Keratinocyte (primary cell): ENCODE measurements around the gene VSNL1. TPM values are rescaled to one million over a fixed set of nuclear protein-coding genes. Genes with fewer than 3 reads are reported as not detected.

Source experiments
- DNase-seq: peaks from one replicate; pipeline ENCODE4 v3.0.0-alpha.2; 2011; ENCODE audit warnings: low read depth, missing footprints, low spot score
- FAIRE-seq: peaks from 2 replicates; lab custom pipeline; 2011; peaks lifted over from hg19 to GRCh38; lab: Jason Lieb, UNC
- H2AFZ ChIP-seq: 2 replicates; pipeline ENCODE4 v1.6.0; 2012; ENCODE audit warnings: low read length, control low read depth, inconsistent platforms; ENCODE audit not compliant: control insufficient read depth
- H3K27ac ChIP-seq: 2 replicates; pipeline ENCODE4 v1.5.1; 2011; ENCODE audit warnings: low read length; ENCODE audit not compliant: control insufficient read depth, insufficient read depth
- H3K27me3 ChIP-seq: 3 replicates; pipeline ENCODE4 v1.6.0; 2011; ENCODE audit warnings: low read length; ENCODE audit not compliant: control insufficient read depth, insufficient read depth; ENCODE audit errors: extremely low read depth
- H3K36me3 ChIP-seq, 2 experiments: 2 replicates in 1 of 2; 3 replicates in 1 of 2; pipeline ENCODE4 v1.5.1; 2011; ENCODE audit warnings: low read length in 2 of 2, mild to moderate bottlenecking in 1 of 2; ENCODE audit not compliant: control insufficient read depth in 2 of 2, insufficient read depth in 2 of 2; ENCODE audit errors: extremely low read depth in 1 of 2
- H3K4me1 ChIP-seq: 3 replicates; pipeline ENCODE4 v1.5.1; 2011; ENCODE audit warnings: low read length; ENCODE audit not compliant: control insufficient read depth, insufficient read depth; ENCODE audit errors: extremely low read depth
- H3K4me2 ChIP-seq: 3 replicates; pipeline ENCODE4 v1.6.0; 2011; ENCODE audit warnings: low read depth, low read length; ENCODE audit not compliant: control insufficient read depth, insufficient read depth; ENCODE audit errors: extremely low read depth
- H3K4me3 ChIP-seq, 3 experiments: fragments of 200-600 bp in 1 of 3; sonication (generic) in 1 of 3; 2 replicates in 2 of 3; 3 replicates in 1 of 3; pipeline ENCODE4 v1.5.1; 2011 to 2016; ENCODE audit warnings: low read length in 3 of 3, mild to moderate bottlenecking in 3 of 3, control low read depth in 2 of 3, inconsistent platforms in 1 of 3, low read depth in 1 of 3, mixed read lengths in 1 of 3, mixed run types in 1 of 3, moderate library complexity in 1 of 3; ENCODE audit not compliant: control insufficient read depth in 2 of 3, insufficient read depth in 2 of 3; ENCODE audit errors: extremely low read depth in 1 of 3
- H3K79me2 ChIP-seq: 2 replicates; pipeline ENCODE4 v1.6.0; 2012; ENCODE audit warnings: low read length; ENCODE audit not compliant: control insufficient read depth, insufficient read depth
- H3K9ac ChIP-seq: 3 replicates; pipeline ENCODE4 v1.6.0; 2011; ENCODE audit warnings: low read length; ENCODE audit not compliant: control insufficient read depth, insufficient read depth; ENCODE audit errors: extremely low read depth
- H3K9me1 ChIP-seq: 3 replicates; pipeline ENCODE4 v1.6.0; 2011; ENCODE audit warnings: low read length; ENCODE audit not compliant: control insufficient read depth, insufficient read depth; ENCODE audit errors: extremely low read depth
- H3K9me3 ChIP-seq: 2 replicates; pipeline ENCODE4 v1.5.1; 2012; ENCODE audit warnings: low read depth, low read length; ENCODE audit not compliant: control insufficient read depth
- H4K20me1 ChIP-seq: 3 replicates; pipeline ENCODE4 v1.6.0; 2011; ENCODE audit warnings: low read length; ENCODE audit not compliant: control insufficient read depth, insufficient read depth; ENCODE audit errors: extremely low read depth
- EZH2 ChIP-seq: IDR thresholded peaks from one replicate; pipeline ENCODE4 v1.6.1; 2012; ENCODE audit warnings: inconsistent platforms, mild to moderate bottlenecking, low read length, moderate library complexity
- dilution Hi-C: fragments of 300-500 bp; cut with MboI; formaldehyde crosslinking; loops from one replicate; pipeline ENCODE4 v1.7.0; 2020; ENCODE audit warnings: low sequenced_read_pairs; ENCODE audit not compliant: extremely low pct_ligation_motif_present
- polyA plus RNA-seq, 5 experiments: library from polyadenylated mRNA; depleted of rRNA in 3 of 5; stranded (reverse) in 3 of 5; stranded (forward) in 1 of 5; unstranded in 1 of 5; fragments of >200 nt; gene quantifications; 1 replicate in 1 of 5; 2 replicates in 3 of 5; 3 replicates in 1 of 5; pipeline versions ENCODE4 v1.2.1 to v1.2.3, GENCODE V29; 2011 to 2012; ENCODE audit warnings: missing spikeins in 2 of 5, low read depth in 1 of 5, low replicate concordance in 1 of 5
- TF ChIP-seq, protein P1 (sequence below), 3 experiments: IDR thresholded peaks in 1 of 3; conservative IDR thresholded peaks in 1 of 3; optimal IDR thresholded peaks in 1 of 3; 2 replicates in 2 of 3; 3 replicates in 1 of 3; pipeline versions ENCODE3 to v1.5.1; 2011; ENCODE audit warnings: low read length in 3 of 3, mild to moderate bottlenecking in 3 of 3, moderate library complexity in 2 of 3, control low read depth in 1 of 3, inconsistent platforms in 1 of 3; ENCODE audit not compliant: insufficient read depth in 2 of 3; ENCODE audit errors: extremely low read depth in 1 of 3

VSNL1 gene
- polyA plus RNA-seq, 1 donor (not counting 4 experiments of a cell fraction or from before 2014, with no cell fraction given) = 32.1 TPM

DNA sequence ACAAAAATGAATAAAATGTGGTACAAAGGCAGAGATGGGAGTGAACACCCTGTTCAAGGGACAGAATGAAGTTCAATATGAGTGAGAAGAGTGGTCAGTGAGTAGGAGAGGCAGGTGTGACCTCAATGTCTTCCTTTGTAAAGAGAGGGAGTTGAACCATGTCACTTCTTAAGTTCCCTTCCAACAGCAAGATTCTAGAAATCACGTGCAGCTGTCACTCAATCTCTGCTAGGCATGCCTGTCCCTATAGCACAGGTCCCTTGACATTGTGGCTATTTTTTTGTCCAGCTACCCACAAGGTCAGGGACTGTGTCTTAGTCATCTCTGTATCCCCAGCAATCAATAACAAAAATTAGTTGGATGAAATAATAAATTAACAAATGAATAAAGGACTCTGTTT, 66.9 kb downstream of the VSNL1 start:
- Histone ChIP-seq H4K20me1 (no peaks in the 10 kb centered on the region), H3K9me1 (no peaks in the 10 kb centered on the region), H3K79me2 (no peaks in the 10 kb centered on the region), H3K36me3 (no peaks in the 10 kb centered on the region), H3K4me3 (no peak overlapping the region), H3K27ac (no peak overlapping the region), H3K4me1 (no peaks in the 10 kb centered on the region), H3K9me3 (no peaks in the 10 kb centered on the region), H3K27me3 (no peaks in the 10 kb centered on the region), H3K9ac (no peak overlapping the region), H3K4me2 (no peak overlapping the region), H2AFZ (no peak overlapping the region)
- TF ChIP-seq EZH2 = no peak
- TF ChIP-seq, protein P1, sequence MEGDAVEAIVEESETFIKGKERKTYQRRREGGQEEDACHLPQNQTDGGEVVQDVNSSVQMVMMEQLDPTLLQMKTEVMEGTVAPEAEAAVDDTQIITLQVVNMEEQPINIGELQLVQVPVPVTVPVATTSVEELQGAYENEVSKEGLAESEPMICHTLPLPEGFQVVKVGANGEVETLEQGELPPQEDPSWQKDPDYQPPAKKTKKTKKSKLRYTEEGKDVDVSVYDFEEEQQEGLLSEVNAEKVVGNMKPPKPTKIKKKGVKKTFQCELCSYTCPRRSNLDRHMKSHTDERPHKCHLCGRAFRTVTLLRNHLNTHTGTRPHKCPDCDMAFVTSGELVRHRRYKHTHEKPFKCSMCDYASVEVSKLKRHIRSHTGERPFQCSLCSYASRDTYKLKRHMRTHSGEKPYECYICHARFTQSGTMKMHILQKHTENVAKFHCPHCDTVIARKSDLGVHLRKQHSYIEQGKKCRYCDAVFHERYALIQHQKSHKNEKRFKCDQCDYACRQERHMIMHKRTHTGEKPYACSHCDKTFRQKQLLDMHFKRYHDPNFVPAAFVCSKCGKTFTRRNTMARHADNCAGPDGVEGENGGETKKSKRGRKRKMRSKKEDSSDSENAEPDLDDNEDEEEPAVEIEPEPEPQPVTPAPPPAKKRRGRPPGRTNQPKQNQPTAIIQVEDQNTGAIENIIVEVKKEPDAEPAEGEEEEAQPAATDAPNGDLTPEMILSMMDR (optimal IDR thresholded peaks at IDR 0.05 in 1 of 3, IDR thresholded peaks at IDR 0.05 in 1 of 3, conservative IDR thresholded peaks at IDR 0.05 in 1 of 3; ENCODE audit: extremely low read depth in 1 of 3, insufficient read depth in 2 of 3, low read length in 3 of 3) = no peak
- DNase-seq = no peak
- dilution Hi-C loops = no loop called here
- no peak for FAIRE-seq

DNA sequence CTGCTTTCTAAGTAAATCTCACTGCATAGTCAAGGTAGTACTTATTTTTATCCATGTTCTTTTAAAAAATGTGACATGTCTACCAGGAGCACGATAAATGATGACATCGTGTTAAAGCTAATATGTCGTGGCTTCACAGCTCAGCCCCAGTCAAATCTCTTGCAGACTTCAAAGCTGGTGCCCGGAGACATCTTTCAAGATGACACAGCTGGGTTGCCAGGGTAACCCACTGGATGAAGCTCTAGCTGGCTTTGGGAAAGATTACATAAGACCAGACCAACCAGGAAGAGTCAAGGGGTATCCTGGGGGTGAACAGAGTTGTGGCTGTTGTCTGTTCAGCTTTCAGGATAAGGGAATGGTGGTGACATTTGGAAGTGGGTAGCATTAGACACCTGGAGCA, 67.8 kb downstream of the VSNL1 start:
- dilution Hi-C loops = no loop called here
- H3K9me1 ChIP-seq = no peaks in the 10 kb centered on the region
- no peaks in the 10 kb centered on the region for H3K79me2 ChIP-seq
- no peaks in the 10 kb centered on the region for H4K20me1 ChIP-seq
- FAIRE-seq = no peak
- no peaks in the 10 kb centered on the region for H3K9me3 ChIP-seq
- H3K4me3 ChIP-seq = no peak overlapping the region
- H3K4me1 ChIP-seq = no peaks in the 10 kb centered on the region
- no peak overlapping the region for H2AFZ ChIP-seq
- H3K36me3 ChIP-seq = no peaks in the 10 kb centered on the region
- H3K9ac ChIP-seq = no peak overlapping the region
- no peak for DNase-seq
- H3K27ac ChIP-seq = no peak overlapping the region
- H3K27me3 ChIP-seq = no peaks in the 10 kb centered on the region
- H3K4me2 ChIP-seq = no peak overlapping the region
- TF ChIP-seq, protein P1 (optimal IDR thresholded peaks at IDR 0.05 in 1 of 3, IDR thresholded peaks at IDR 0.05 in 1 of 3, conservative IDR thresholded peaks at IDR 0.05 in 1 of 3; ENCODE audit: extremely low read depth in 1 of 3, insufficient read depth in 2 of 3, low read length in 3 of 3) = no peak
- no peak for TF ChIP-seq EZH2
